Gastroesophageal sphincter (tissue), 4 donors: ENCODE measurements around the gene AFF3. TPM values are rescaled to one million over a fixed set of nuclear protein-coding genes. Genes with fewer than 3 reads are reported as not detected.
"Not testable (repeated sequence)": the region's sequence is repeated elsewhere in the genome, so short reads cannot be mapped to it uniquely, and the experiment has no call there.

ENCODE experiments used
- ATAC-seq: fragments of 150-250 bp; one replicate; pipeline ENCODE4 v1.9.1; 2016; ENCODE audit warnings: mild to moderate bottlenecking, moderate library complexity
- H3K27ac ChIP-seq, 4 donors: fragments of 200-600 bp; sonication (generic) in 3 of 4; 1 replicate in 3 of 4; 2 replicates in 1 of 4; pipeline ENCODE4 v1.5.1; 2016 to 2019
- H3K27me3 ChIP-seq: fragments of 200-600 bp; sonication (generic); one replicate; pipeline ENCODE4 v1.5.1; 2019
- H3K36me3 ChIP-seq, 2 donors: fragments of 200-600 bp; sonication (generic); one replicate each; pipeline ENCODE4 v1.5.1; 2019; ENCODE audit warnings: control low read depth in 1 of 2
- H3K4me1 ChIP-seq, 3 donors: fragments of 200-600 bp; sonication (generic); 1 replicate in 2 of 3; 2 replicates in 1 of 3; pipeline ENCODE4 v1.5.1; 2016 to 2019; ENCODE audit warnings: control low read depth in 2 of 3
- H3K4me3 ChIP-seq, 2 donors: fragments of 200-600 bp; sonication (generic); one replicate each; pipeline ENCODE4 v1.5.1; 2019; ENCODE audit warnings: mild to moderate bottlenecking in 1 of 2, moderate library complexity in 1 of 2
- H3K9me3 ChIP-seq, 3 donors: fragments of 200-600 bp; sonication (generic); one replicate each; pipeline ENCODE4 v1.5.1; 2017 to 2019; ENCODE audit warnings: control low read depth in 2 of 3
- CTCF ChIP-seq, 4 experiments: fragments of 200-600 bp in 2 of 4; fragments of 450-650 bp in 2 of 4; sonication (generic) in 1 of 4; IDR thresholded peaks; one replicate each; pipeline ENCODE4 v1.5.1; 2017 to 2019; ENCODE audit warnings: antibody characterized with exemption in 4 of 4, mild to moderate bottlenecking in 2 of 4, moderate library complexity in 2 of 4
- EP300 ChIP-seq: sonication (generic); formaldehyde crosslinking; IDR thresholded peaks from one replicate; pipeline ENCODE4 v1.6.1; 2017; ENCODE audit warnings: antibody characterized with exemption, mild to moderate bottlenecking
- POLR2A ChIP-seq, 2 donors: fragments of 450-650 bp; IDR thresholded peaks; one replicate each; pipeline ENCODE4 v1.6.1; 2017; ENCODE audit warnings: antibody characterized with exemption in 2 of 2, mild to moderate bottlenecking in 2 of 2, moderate library complexity in 1 of 2
- POLR2AphosphoS5 ChIP-seq: sonication (generic); formaldehyde crosslinking; IDR thresholded peaks from one replicate; pipeline ENCODE4 v1.6.1; 2017; ENCODE audit warnings: antibody characterized with exemption
- WGBS, 2 donors: methylation state at CpG; one replicate each; pipeline ENCODE4 v1.1.5; 2018; ENCODE audit warnings: low coverage in 1 of 2; 5-methylcytosine and 5-hydroxymethylcytosine counted together
- total RNA-seq, 4 donors: library from RNA; depleted of rRNA; stranded (reverse); fragments of >200 nt; gene quantifications; one replicate each; pipeline ENCODE4 v1.1.0, GENCODE V29; 2016

Gene AFF3
- total RNA-seq, 4 donors from 2014 or later = 15.4 to 74.8 (median 37.7) TPM

GRCh38 chr2:99949963-99950362, 192.4 kb downstream of the AFF3 start:
- Histone ChIP-seq H3K9me3 (no peaks in the 10 kb centered on the region), H3K27ac (no peak overlapping the region), H3K4me3 (no peak overlapping the region), H3K4me1 (no peaks in the 10 kb centered on the region), H3K27me3 (no peaks in the 10 kb centered on the region), H3K36me3 (peaks cover 0 to 4% of the 10 kb centered on the region in 2 donors)
- no peak for TF ChIP-seq POLR2A (IDR thresholded peaks at IDR 0.05)
- no peak for TF ChIP-seq POLR2AphosphoS5
- no peak for TF ChIP-seq CTCF (IDR thresholded peaks at IDR 0.05)
- TF ChIP-seq EP300 = no peak
- ATAC-seq = no peak
- WGBS, 2 donors = 79 to 94% methylated on average over 1 of the region's 1 CpG

DNA sequence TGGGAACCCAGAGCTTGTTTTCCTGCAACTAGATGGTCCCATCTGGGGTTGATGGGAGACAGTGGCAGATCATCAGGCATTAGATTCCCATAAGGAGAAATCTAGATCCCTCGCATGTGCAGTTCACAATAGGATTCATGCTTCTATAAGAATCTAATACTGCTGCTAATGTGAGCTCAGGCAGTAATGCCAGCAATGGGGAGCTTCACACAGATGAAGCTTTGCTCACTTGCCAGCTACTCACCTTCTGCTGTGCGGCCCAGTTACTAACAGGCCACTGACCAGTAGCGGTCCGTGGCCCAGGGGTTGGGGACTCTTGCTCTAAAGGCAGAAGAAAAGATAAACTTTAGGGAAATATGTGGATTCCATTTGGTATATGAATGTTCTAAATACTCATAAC, 192.9 kb downstream of the AFF3 start:
- ATAC-seq = no peak
- H3K36me3 ChIP-seq = peaks cover 0 to 4% of the 10 kb centered on the region in 2 donors
- H3K27ac ChIP-seq = no peak overlapping the region
- no peaks in the 10 kb centered on the region for H3K27me3 ChIP-seq
- no peaks in the 10 kb centered on the region for H3K4me1 ChIP-seq
- H3K9me3 ChIP-seq = no peaks in the 10 kb centered on the region
- WGBS, 2 donors = 100% methylated on average over 1 to 4 of the region's 4 CpGs
- TF ChIP-seq POLR2AphosphoS5 (no peak), CTCF (IDR thresholded peaks at IDR 0.05) (no peak), EP300 (no peak), POLR2A (IDR thresholded peaks at IDR 0.05) (no peak)
- H3K4me3 ChIP-seq = no peak overlapping the region

DNA sequence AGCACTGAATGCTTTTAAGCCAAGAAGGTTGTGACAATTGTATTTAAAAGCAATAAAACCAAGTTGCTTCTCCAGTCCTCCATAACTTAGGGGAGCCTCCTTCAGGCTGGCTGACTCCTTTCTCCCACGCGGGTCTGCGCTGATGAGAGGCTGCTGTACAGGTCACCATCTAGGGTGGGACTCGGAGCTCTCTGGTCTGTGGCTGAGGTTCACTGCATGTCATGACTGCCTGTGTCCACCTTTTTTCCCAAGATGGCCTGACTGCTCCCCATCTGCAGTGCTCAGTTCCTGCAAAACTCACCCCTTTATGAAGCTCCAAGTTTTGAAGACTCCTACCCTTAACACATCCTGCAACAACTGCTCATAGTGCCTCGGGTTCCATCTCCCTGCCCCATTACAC, 194.4 kb downstream of the AFF3 start:
- no peak overlapping the region for H3K27ac ChIP-seq
- no peaks in the 10 kb centered on the region for H3K9me3 ChIP-seq
- no peaks in the 10 kb centered on the region for H3K4me1 ChIP-seq
- TF ChIP-seq EP300 (no peak), POLR2A (IDR thresholded peaks at IDR 0.05) (no peak), CTCF (IDR thresholded peaks at IDR 0.05) (no peak), POLR2AphosphoS5 (no peak)
- peaks cover 0 to 4% of the 10 kb centered on the region in 2 donors for H3K36me3 ChIP-seq
- no peak overlapping the region for H3K4me3 ChIP-seq
- no peaks in the 10 kb centered on the region for H3K27me3 ChIP-seq
- 100% methylated on average over 4 to 5 of the region's 5 CpGs for WGBS, 2 donors
- no peak for ATAC-seq

DNA sequence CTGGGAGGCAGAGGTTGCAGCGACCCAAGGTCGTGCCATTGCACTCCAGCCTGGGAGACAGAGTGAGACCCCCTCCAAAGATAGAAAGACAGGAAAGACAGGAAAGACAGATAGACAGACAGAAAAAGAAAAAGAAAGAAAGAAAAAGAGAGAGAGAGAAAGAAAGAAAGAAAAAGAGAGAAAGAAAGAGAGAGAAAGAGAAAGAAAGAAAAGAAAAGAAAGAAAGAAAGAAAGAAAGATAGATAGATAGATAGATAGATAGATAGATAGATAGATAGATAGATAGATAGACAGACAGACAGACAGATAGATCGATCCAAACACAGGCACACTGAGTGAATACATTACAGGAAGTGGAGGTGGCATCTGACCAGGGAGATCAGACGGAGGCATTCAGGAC, 195.0 kb downstream of the AFF3 start:
- ATAC-seq, H3K4me1 ChIP-seq, H3K4me3 ChIP-seq, H3K36me3 ChIP-seq, H3K9me3 ChIP-seq, H3K27ac ChIP-seq, H3K27me3 ChIP-seq: not testable (repeated sequence)
- WGBS, 2 donors = 85 to 91% methylated on average over 4 of the region's 4 CpGs

DNA sequence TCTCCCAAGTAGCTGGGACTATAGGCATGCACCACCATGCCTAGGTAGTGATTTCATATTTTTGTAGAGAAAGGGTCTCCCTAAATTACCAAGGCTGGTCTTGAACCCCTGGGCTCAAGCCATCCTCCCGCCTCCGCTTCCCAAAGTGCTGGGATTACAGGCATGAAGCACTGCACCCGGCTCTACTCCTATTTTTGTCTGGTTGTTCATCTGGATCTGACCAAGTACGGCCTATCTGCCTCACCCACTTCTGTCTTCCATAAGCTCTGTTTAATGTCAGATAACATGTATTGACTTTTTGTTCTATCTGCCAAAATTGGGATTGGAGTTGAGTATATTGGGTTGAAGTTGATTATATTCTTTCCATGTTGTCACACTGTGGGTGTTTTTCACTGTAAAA, 198.4 kb downstream of the AFF3 start:
- H3K4me3 ChIP-seq = no peak overlapping the region
- TF ChIP-seq POLR2A (IDR thresholded peaks at IDR 0.05) = no peak
- TF ChIP-seq CTCF (IDR thresholded peaks at IDR 0.05) = no peak
- TF ChIP-seq EP300 = no peak
- ATAC-seq = no peak
- no peak overlapping the region for H3K27ac ChIP-seq
- H3K4me1 ChIP-seq = no peaks in the 10 kb centered on the region
- H3K36me3 ChIP-seq = peaks cover 0 to 4% of the 10 kb centered on the region in 2 donors
- no peaks in the 10 kb centered on the region for H3K9me3 ChIP-seq
- no peaks in the 10 kb centered on the region for H3K27me3 ChIP-seq
- WGBS, 2 donors = 85 to 93% methylated on average over 3 to 4 of the region's 4 CpGs
